ENCODE measurements around the gene IKBKE.

IKBKE gene

GRCh38 chr1:206535853-206536188, 65.5 kb downstream of the IKBKE start:
- H3K4me2 ChIP-seq (ENCODE audit: low read depth, low read length, poor library complexity, severe bottlenecking) = no peak overlapping the region
- no peaks in the 10 kb centered on the region for H3K79me2 ChIP-seq (ENCODE audit: insufficient read depth, low read length)
- H2AFZ ChIP-seq (ENCODE audit: low read length) = no peak overlapping the region
- H3K9ac ChIP-seq (ENCODE audit: low read depth, low read length, poor library complexity, severe bottlenecking) = no peak overlapping the region
- no peaks in the 10 kb centered on the region for H3K4me1 ChIP-seq (ENCODE audit: insufficient read depth, low read length, poor library complexity, severe bottlenecking)
- H3K36me3 ChIP-seq (ENCODE audit: insufficient read depth, low read length) = no peaks in the 10 kb centered on the region
- no peaks in the 10 kb centered on the region for H3K9me2 ChIP-seq (replicated peaks; ENCODE audit: low read depth, low read length)
- TF ChIP-seq CTCF (conservative IDR thresholded peaks at IDR 0.05; ENCODE audit: low read length) (no peak), EZH2phosphoT487 (IDR thresholded peaks at IDR 0.05; ENCODE audit: borderline replicate concordance) (no peak)
- H3F3A ChIP-seq (ENCODE audit: low read depth) = no peaks in the 10 kb centered on the region
- no peaks in the 10 kb centered on the region for H3K9me3 ChIP-seq (ENCODE audit: insufficient read depth, low read depth, low read length)
- H3K27me3 ChIP-seq (ENCODE audit: insufficient read depth, low read length, poor library complexity, severe bottlenecking) = no peaks in the 10 kb centered on the region
- no peaks in the 10 kb centered on the region for H4K20me1 ChIP-seq (ENCODE audit: insufficient read depth, low read length, poor library complexity, severe bottlenecking)
- no peak overlapping the region for H3K4me3 ChIP-seq (ENCODE audit: low read length, poor library complexity, severe bottlenecking)

- H3K9me2 ChIP-seq (replicated peaks; ENCODE audit: low read depth, low read length) = no peaks in the 10 kb centered on the region
- no peaks in the 10 kb centered on the region for H3K36me3 ChIP-seq (ENCODE audit: insufficient read depth, low read length)
- no peaks in the 10 kb centered on the region for H3F3A ChIP-seq (ENCODE audit: low read depth)
- no peak for TF ChIP-seq CTCF (conservative IDR thresholded peaks at IDR 0.05; ENCODE audit: low read length)
- no peaks in the 10 kb centered on the region for H3K27me3 ChIP-seq (ENCODE audit: insufficient read depth, low read length, poor library complexity, severe bottlenecking)
- H4K20me1 ChIP-seq (ENCODE audit: insufficient read depth, low read length, poor library complexity, severe bottlenecking) = no peaks in the 10 kb centered on the region
- no peaks in the 10 kb centered on the region for H3K79me2 ChIP-seq (ENCODE audit: insufficient read depth, low read length)
- H2AFZ ChIP-seq (ENCODE audit: low read length) = no peak overlapping the region
- no peak overlapping the region for H3K9ac ChIP-seq (ENCODE audit: low read depth, low read length, poor library complexity, severe bottlenecking)
- no peaks in the 10 kb centered on the region for H3K9me3 ChIP-seq (ENCODE audit: insufficient read depth, low read depth, low read length)
- H3K4me3 ChIP-seq (ENCODE audit: low read length, poor library complexity, severe bottlenecking) = no peak overlapping the region
- H3K4me1 ChIP-seq (ENCODE audit: insufficient read depth, low read length, poor library complexity, severe bottlenecking) = no peaks in the 10 kb centered on the region
- no peak overlapping the region for H3K4me2 ChIP-seq (ENCODE audit: low read depth, low read length, poor library complexity, severe bottlenecking)
Observed at GRCh38 chr1:206537141-206537540, 66.9 kb downstream of the IKBKE start.

GRCh38 chr1:206538086-206538770, 68.0 kb downstream of the IKBKE start:
- Histone ChIP-seq H3K9ac (ENCODE audit: low read depth, low read length, poor library complexity, severe bottlenecking) (no peak overlapping the region), H3K9me2 (replicated peaks; ENCODE audit: low read depth, low read length) (no peaks in the 10 kb centered on the region), H3K4me2 (ENCODE audit: low read depth, low read length, poor library complexity, severe bottlenecking) (no peak overlapping the region), H3F3A (ENCODE audit: low read depth) (no peaks in the 10 kb centered on the region), H3K9me3 (ENCODE audit: insufficient read depth, low read depth, low read length) (no peaks in the 10 kb centered on the region), H3K4me1 (ENCODE audit: insufficient read depth, low read length, poor library complexity, severe bottlenecking) (no peaks in the 10 kb centered on the region), H2AFZ (ENCODE audit: low read length) (no peak overlapping the region), H3K27me3 (ENCODE audit: insufficient read depth, low read length, poor library complexity, severe bottlenecking) (no peaks in the 10 kb centered on the region), H3K79me2 (ENCODE audit: insufficient read depth, low read length) (no peaks in the 10 kb centered on the region), H3K36me3 (ENCODE audit: insufficient read depth, low read length) (no peaks in the 10 kb centered on the region), H4K20me1 (ENCODE audit: insufficient read depth, low read length, poor library complexity, severe bottlenecking) (no peaks in the 10 kb centered on the region), H3K4me3 (ENCODE audit: low read length, poor library complexity, severe bottlenecking) (no peak overlapping the region)
- no peak for TF ChIP-seq EZH2phosphoT487 (IDR thresholded peaks at IDR 0.05; ENCODE audit: borderline replicate concordance)
- TF ChIP-seq CTCF (conservative IDR thresholded peaks at IDR 0.05; ENCODE audit: low read length) = no peak
